ENCODE data around the gene PIKFYVE.

- TF ChIP-seq CTCF (IDR thresholded peaks at IDR 0.05) (no peak), POLR2A (IDR thresholded peaks at IDR 0.05) (no peak), POLR2AphosphoS5 (IDR thresholded peaks at IDR 0.05) (no peak)
Measured at GRCh38 chr2:208297961-208298360, 31.9 kb downstream of the PIKFYVE start.

Measured in breast epithelium (tissue), 3 donors.